AG09319 (cell line): ENCODE measurements around the gene HOXD4.
A peak's percentile ranks its signal among the peaks of the same experiment; 100 is the strongest.

Source experiments
- DNase-seq: peaks from one replicate; pipeline ENCODE4 v3.0.0-alpha.2; 2010; ENCODE audit warnings: low read depth; ENCODE audit errors: extremely low read depth
- TF ChIP-seq, protein P1 (sequence below): IDR thresholded peaks from 2 replicates; pipeline ENCODE4 v1.5.1; 2011; ENCODE audit warnings: low read depth, mild to moderate bottlenecking, inconsistent platforms, low read length, moderate library complexity

Gene HOXD4

GRCh38 chr2:176126929-176127773 is 24.2 kb upstream of the HOXD4 start:
- peak; percentile 7 for DNase-seq
- TF ChIP-seq, protein P1, sequence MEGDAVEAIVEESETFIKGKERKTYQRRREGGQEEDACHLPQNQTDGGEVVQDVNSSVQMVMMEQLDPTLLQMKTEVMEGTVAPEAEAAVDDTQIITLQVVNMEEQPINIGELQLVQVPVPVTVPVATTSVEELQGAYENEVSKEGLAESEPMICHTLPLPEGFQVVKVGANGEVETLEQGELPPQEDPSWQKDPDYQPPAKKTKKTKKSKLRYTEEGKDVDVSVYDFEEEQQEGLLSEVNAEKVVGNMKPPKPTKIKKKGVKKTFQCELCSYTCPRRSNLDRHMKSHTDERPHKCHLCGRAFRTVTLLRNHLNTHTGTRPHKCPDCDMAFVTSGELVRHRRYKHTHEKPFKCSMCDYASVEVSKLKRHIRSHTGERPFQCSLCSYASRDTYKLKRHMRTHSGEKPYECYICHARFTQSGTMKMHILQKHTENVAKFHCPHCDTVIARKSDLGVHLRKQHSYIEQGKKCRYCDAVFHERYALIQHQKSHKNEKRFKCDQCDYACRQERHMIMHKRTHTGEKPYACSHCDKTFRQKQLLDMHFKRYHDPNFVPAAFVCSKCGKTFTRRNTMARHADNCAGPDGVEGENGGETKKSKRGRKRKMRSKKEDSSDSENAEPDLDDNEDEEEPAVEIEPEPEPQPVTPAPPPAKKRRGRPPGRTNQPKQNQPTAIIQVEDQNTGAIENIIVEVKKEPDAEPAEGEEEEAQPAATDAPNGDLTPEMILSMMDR = peak; percentile 78

- DNase-seq = no peak
- TF ChIP-seq, protein P1 = no peak
Measured at GRCh38 chr2:176127774-176128072, 23.6 kb upstream of the HOXD4 start.

DNA sequence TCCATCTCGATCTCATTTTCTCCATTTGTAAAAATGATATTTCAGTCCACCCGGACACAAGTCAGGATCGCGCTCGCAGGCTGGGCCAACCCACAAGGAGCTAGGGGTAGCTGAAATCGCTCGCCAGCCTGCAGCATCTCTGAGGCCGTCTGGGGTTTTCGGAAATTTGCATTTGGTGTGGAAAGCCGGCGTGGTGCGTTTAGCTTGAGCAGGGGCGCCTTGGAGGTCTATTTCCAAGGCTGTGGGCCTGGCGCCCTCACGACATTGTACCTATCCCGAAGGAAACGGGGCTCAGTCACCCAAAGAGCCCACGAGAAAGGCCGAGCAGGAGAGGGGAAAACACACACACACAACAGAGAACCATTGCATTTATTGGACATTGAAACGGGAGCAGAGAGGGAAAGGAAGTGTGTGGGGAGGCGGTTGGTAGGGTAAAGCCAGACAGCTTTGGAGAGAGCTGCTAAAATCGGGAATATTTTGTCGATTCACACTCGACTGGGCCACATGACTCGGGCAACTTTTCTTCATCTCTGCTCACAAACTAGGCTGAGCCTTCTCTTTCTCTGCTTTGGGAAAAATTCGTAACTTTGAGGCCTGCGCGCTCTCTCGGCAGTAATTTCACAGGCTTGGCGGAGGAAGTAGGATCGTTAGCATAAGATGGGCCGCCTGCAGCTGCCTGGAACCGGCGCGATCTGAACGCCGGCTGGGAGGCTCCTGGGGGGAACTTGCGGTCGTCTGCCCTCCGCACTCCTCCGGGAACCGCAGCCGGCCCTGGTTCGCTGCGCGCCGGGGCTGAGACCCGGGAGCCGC is 23.0 kb upstream of the HOXD4 start:
- TF ChIP-seq, protein P1 = no peak
- no peak for DNase-seq

DNA sequence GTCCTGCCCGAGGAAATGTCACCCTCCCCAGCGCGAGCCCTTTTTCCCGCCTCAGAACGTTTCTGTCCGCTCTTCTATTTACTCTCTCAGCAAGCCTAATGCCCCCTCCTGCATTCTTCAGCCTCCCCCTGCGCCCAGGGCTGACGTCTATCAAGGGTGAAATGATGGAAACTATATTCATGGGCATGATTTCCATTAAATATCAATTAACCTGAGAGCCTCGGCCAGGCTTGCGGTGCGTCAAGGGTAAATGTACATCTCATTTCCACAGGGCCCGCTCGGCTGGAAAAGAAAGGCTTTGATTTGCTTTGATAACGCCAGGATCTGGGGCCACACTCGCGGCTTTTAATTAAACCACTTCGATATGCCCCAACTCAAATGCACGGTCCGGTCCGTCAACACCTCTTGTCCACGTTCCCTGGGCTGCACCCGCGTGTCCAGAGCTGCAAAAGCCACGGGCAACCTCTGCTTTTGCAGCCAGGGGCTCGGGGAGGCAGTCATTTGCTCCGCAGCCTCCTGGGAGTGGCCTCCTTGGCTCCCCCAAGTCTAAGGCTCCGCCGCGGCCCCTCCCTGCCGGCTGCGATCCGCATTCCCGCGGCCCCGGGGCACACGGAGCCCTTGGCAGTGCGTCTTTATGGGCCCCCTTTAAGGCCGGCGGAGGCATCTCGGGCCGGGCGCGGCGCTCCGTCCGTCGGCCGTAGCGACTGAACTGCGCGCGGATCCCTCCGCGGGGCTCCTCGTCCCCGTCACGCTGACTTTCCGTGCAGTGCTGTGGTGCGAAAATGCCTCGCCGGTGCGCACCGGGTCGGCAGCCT is 22.2 kb upstream of the HOXD4 start, which contains the start of gene HOXD8:
TSS of gene HOXD8 (plus strand) at position 724 of the 815 bp plus-strand sequence. CDS start 662 bp downstream, outside the sequence.
- DNase-seq = peak; percentile 3
- TF ChIP-seq, protein P1 = no peak

DNA sequence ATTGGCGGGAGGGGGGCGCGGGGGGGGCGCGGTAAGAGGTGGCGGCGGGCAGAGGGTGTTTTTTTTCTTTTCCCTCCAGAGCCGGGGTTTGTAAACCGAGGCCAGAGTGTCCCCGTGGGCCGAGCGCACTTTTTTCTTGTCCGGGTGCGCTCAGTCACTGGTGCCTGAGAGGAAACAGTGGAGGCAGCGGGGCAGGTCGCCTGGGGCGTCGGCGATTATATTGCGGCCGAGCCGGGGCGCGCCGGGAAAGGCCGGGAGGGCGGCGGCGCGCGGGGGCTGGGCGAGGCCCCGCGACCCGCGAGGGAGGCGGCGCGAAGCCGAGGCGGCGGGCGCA is 21.6 kb upstream of the HOXD4 start:
- TF ChIP-seq, protein P1 = no peak
- no peak for DNase-seq

DNA sequence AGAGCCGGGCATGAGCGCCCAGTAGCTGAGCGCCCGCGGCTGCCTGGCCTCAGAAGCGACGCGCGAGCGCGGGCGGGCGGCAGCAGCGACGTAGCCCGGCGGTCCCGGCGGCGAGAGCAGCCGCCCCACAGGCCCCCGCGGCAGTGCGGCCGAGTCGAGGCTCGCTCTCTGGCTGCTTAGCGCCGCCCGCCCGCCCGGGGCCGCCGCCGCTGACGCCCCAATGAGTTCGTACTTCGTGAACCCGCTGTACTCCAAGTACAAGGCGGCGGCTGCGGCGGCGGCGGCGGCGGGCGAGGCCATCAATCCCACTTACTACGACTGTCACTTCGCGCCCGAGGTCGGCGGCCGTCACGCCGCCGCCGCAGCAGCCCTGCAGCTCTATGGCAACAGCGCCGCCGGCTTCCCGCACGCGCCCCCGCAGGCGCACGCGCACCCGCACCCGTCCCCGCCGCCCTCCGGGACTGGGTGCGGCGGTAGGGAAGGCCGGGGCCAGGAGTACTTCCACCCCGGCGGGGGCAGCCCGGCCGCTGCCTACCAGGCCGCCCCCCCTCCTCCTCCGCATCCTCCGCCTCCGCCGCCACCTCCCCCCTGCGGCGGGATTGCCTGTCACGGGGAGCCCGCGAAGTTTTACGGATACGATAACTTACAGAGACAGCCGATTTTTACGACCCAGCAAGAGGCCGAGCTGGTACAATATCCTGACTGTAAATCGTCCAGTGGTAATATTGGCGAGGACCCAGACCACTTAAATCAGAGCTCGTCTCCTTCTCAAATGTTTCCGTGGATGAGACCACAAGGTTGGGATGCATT is 21.0 kb upstream of the HOXD4 start:
- DNase-seq = no peak
- TF ChIP-seq, protein P1 = no peak
